PC-3 (cell line): ENCODE measurements around the gene FKBP1C. TPM values are rescaled to one million over a fixed set of nuclear protein-coding genes. Genes with fewer than 3 reads are reported as not detected.
"Not testable (repeated sequence)": the region's sequence is repeated elsewhere in the genome, so short reads cannot be mapped to it uniquely, and the experiment has no call there.

Experiments
- ATAC-seq: fragments of 200-7000 bp; cut with Tn5 transposase; 2 replicates; pipeline ENCODE4 v1.9.1; 2020; ENCODE audit warnings: mild to moderate bottlenecking, moderate library complexity
- Bru-seq: library from RNA; stranded (reverse); fragments of 400-500 nt; gene quantifications from one replicate; lab custom pipeline; 2021; lab: Mats Ljungman, UMichigan
- BruChase-seq, 2 experiments: library from RNA; stranded (reverse); fragments of 400-500 nt; gene quantifications; one replicate each; lab custom pipeline; 2021; lab: Mats Ljungman, UMichigan
- BruUV-seq: library from RNA; stranded (reverse); fragments of 400-500 nt; replicated peaks from 2 replicates; lab custom pipeline; 2021; lab: Mats Ljungman, UMichigan
- CTCF ChIA-PET: fragments of 300-600 bp; sonication (Branson Sonifier 250); formaldehyde crosslinking; loops from one replicate; lab custom pipeline; 2022; ENCODE audit warnings: antibody characterized with exemption; lab: Charles Lee
- POLR2A ChIA-PET: fragments of 300-600 bp; sonication (Branson Sonifier 250); formaldehyde crosslinking; loops from one replicate; lab custom pipeline; 2022; ENCODE audit warnings: antibody characterized with exemption; ENCODE audit not compliant: unreplicated experiment; lab: Charles Lee
- DNase-seq: peaks from one replicate; pipeline ENCODE4 v3.0.0-alpha.2; 2015
- H2AFZ ChIP-seq: fragments of 300-600 bp; sonication (generic); 2 replicates; pipeline ENCODE4 v1.6.0; 2016; ENCODE audit warnings: antibody characterized with exemption, low read length
- H3F3A ChIP-seq: fragments of 300-600 bp; sonication (generic); one replicate; pipeline ENCODE4 v1.6.0; 2017; ENCODE audit warnings: antibody characterized with exemption, low read length, control low read depth, mild to moderate bottlenecking; ENCODE audit not compliant: unreplicated experiment
- H3K27ac ChIP-seq: fragments of 300-600 bp; sonication (generic); 2 replicates; pipeline ENCODE4 v1.5.1; 2016; ENCODE audit warnings: mild to moderate bottlenecking, low read length
- H3K27me3 ChIP-seq: fragments of 300-600 bp; sonication (generic); 2 replicates; pipeline ENCODE4 v1.6.1; 2016; ENCODE audit warnings: low read length, mixed read lengths
- H3K36me3 ChIP-seq: fragments of 300-600 bp; sonication (generic); 2 replicates; pipeline ENCODE4 v1.6.1; 2016; ENCODE audit warnings: low read depth, mixed run types, low read length, mixed read lengths
- H3K4me1 ChIP-seq: fragments of 300-600 bp; sonication (generic); 2 replicates; pipeline ENCODE4 v1.5.1; 2016; ENCODE audit warnings: low read length; ENCODE audit not compliant: insufficient read depth
- H3K4me2 ChIP-seq: fragments of 300-600 bp; sonication (generic); 2 replicates; pipeline ENCODE4 v1.6.0; 2016; ENCODE audit warnings: low read length
- H3K4me3 ChIP-seq: fragments of 300-600 bp; sonication (generic); 2 replicates; pipeline ENCODE4 v1.5.1; 2016; ENCODE audit warnings: mild to moderate bottlenecking, low read length, mixed read lengths
- H3K79me2 ChIP-seq: fragments of 300-600 bp; sonication (generic); 2 replicates; pipeline ENCODE4 v1.6.1; 2017; ENCODE audit warnings: low read length, mixed read lengths
- H3K9ac ChIP-seq: fragments of 300-600 bp; sonication (generic); 2 replicates; pipeline ENCODE4 v1.6.0; 2016; ENCODE audit warnings: mild to moderate bottlenecking, low read length
- H3K9me2 ChIP-seq: fragments of 300-600 bp; sonication (generic); replicated peaks from 2 replicates; pipeline ENCODE4 v1.6.1; 2016; ENCODE audit warnings: mixed run types, low read length, mixed read lengths
- H3K9me3 ChIP-seq: fragments of 300-600 bp; sonication (generic); 2 replicates; pipeline ENCODE4 v1.6.1; 2016; ENCODE audit warnings: low read length, mixed read lengths
- H4K20me1 ChIP-seq: fragments of 300-600 bp; sonication (generic); 2 replicates; pipeline ENCODE4 v1.6.1; 2016; ENCODE audit warnings: low read length, mixed read lengths
- EZH2 ChIP-seq: fragments of 300-600 bp; sonication (generic); IDR thresholded peaks from one replicate; pipeline ENCODE4 v1.6.1; 2017; ENCODE audit warnings: antibody characterized with exemption, mild to moderate bottlenecking, low read length; ENCODE audit not compliant: unreplicated experiment
- EZH2phosphoT487 ChIP-seq: fragments of 300-600 bp; sonication (generic); IDR thresholded peaks from 2 replicates; pipeline ENCODE4 v1.6.1; 2018; ENCODE audit warnings: mild to moderate bottlenecking, antibody characterized with exemption, low read length, borderline replicate concordance
- intact Hi-C: fragments of 100-400 bp; cut with micrococcal nuclease; formaldehyde crosslinking; loops from 2 replicates; pipeline ENCODE4 v1.9.0; 2023
- long read RNA-seq: library from polyadenylated mRNA; unstranded; transcript quantifications from one replicate; pipeline ENCODE4 v2.0.0, GENCODE V29; 2021; ENCODE audit not compliant: unreplicated experiment
- total RNA-seq: library from RNA; depleted of rRNA; stranded (reverse); fragments of >200 nt; gene quantifications from 2 replicates; pipeline ENCODE4 v1.2.3, GENCODE V29; 2014; rRNA removed
- TF ChIP-seq, protein P1 (sequence below): fragments of 300-600 bp; sonication (generic); conservative IDR thresholded peaks from 2 replicates; pipeline ENCODE4 v1.5.1; 2017; ENCODE audit warnings: antibody characterized with exemption, low read depth, mild to moderate bottlenecking, low read length

The FKBP1C gene
- total RNA-seq (0.75 and 1.9 TPM in 2 replicates), Bru-seq, nascent RNA (not detected), BruChase-seq, experiment 1, labeled RNA remaining after a 6-hour chase (percentile 19 among the genes with signal in this experiment), BruChase-seq, experiment 2, labeled RNA remaining after a 2-hour chase (not detected)
- long read RNA-seq: 0 reads

DNA sequence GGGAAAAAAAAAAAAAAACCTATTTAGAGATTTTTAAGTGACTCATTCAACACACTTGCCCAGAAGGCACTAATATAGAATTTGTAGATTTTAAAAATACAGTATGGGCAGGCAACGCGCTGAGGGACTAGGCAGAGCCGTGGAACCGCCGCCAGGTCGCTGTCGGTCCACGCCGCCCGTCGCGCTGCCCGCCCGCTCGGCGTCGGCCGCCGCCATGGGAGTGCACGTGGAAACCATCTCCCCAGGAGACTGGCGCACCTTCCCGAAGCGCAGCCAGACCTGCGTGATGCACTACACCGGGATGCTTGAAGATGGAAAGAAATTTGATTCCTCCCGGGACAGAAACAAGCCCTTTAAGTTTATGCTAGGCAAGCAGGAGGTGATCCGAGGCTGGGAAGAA lies at the start of gene FKBP1C:
Gene FKBP1C, plus strand, starts transcription at position 127 of the 400 bp plus-strand sequence.
- H3K4me3 ChIP-seq, H3K27me3 ChIP-seq, H3K27ac ChIP-seq, BruUV-seq, POLR2A ChIA-PET, H3K4me1 ChIP-seq, H4K20me1 ChIP-seq, H3F3A ChIP-seq, CTCF ChIA-PET, H3K36me3 ChIP-seq, H2AFZ ChIP-seq, ATAC-seq, H3K9me3 ChIP-seq, intact Hi-C loops, H3K9ac ChIP-seq, H3K79me2 ChIP-seq, DNase-seq, H3K4me2 ChIP-seq, H3K9me2 ChIP-seq: not testable (repeated sequence)

GRCh38 chr6:63164047-63164803 lies 47.0 kb upstream of the FKBP1C start:
- H2AFZ ChIP-seq, H3K4me3 ChIP-seq, H3K4me1 ChIP-seq, BruUV-seq, H3F3A ChIP-seq, CTCF ChIA-PET, DNase-seq, POLR2A ChIA-PET, H3K9me2 ChIP-seq, H3K36me3 ChIP-seq, H3K79me2 ChIP-seq, ATAC-seq, H3K27ac ChIP-seq, H3K9me3 ChIP-seq, H4K20me1 ChIP-seq, H3K4me2 ChIP-seq, intact Hi-C loops, H3K9ac ChIP-seq, H3K27me3 ChIP-seq: not testable (repeated sequence)

DNA sequence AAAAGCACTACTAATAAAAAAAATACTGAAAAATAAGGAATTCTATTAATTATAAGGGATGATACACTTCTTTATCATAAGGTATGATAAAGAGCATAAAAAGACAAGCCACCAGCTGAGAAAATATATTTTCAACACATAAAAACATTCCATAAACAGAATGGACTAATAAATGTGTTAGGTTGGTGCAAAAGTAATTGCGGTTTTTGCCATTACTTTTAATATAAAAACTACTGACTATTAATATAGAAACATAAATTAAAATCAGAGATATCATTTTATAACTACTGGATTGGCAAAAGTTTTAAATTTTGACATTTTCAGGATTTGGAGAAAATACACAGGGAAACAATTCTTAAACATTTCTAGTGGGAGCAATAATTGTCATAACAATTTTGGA lies 37.1 kb upstream of the FKBP1C start:
- intact Hi-C loops: no loop called here
- Histone ChIP-seq H3K4me2 (no peak overlapping the region), H3K9ac (no peak overlapping the region), H3K36me3 (no peaks in the 10 kb centered on the region), H3K4me3 (no peak overlapping the region), H3K9me2 (no peaks in the 10 kb centered on the region), H3K4me1 (no peaks in the 10 kb centered on the region), H3F3A (no peaks in the 10 kb centered on the region), H2AFZ (no peak overlapping the region), H3K27me3 (no peaks in the 10 kb centered on the region), H3K9me3 (no peaks in the 10 kb centered on the region), H3K27ac (no peak overlapping the region), H4K20me1 (no peaks in the 10 kb centered on the region), H3K79me2 (no peaks in the 10 kb centered on the region)
- POLR2A ChIA-PET: no interaction called here
- BruUV-seq: no TSS peak
- ATAC-seq (no peak), DNase-seq (no peak)
- TF ChIP-seq EZH2phosphoT487: no peak
- TF ChIP-seq, protein P1, sequence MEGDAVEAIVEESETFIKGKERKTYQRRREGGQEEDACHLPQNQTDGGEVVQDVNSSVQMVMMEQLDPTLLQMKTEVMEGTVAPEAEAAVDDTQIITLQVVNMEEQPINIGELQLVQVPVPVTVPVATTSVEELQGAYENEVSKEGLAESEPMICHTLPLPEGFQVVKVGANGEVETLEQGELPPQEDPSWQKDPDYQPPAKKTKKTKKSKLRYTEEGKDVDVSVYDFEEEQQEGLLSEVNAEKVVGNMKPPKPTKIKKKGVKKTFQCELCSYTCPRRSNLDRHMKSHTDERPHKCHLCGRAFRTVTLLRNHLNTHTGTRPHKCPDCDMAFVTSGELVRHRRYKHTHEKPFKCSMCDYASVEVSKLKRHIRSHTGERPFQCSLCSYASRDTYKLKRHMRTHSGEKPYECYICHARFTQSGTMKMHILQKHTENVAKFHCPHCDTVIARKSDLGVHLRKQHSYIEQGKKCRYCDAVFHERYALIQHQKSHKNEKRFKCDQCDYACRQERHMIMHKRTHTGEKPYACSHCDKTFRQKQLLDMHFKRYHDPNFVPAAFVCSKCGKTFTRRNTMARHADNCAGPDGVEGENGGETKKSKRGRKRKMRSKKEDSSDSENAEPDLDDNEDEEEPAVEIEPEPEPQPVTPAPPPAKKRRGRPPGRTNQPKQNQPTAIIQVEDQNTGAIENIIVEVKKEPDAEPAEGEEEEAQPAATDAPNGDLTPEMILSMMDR: no peak
- TF ChIP-seq EZH2: no peak
- CTCF ChIA-PET: no interaction called here
